Motor neuron (in vitro differentiated cells): ENCODE measurements around the gene MTMR3. TPM values are rescaled to one million over a fixed set of nuclear protein-coding genes. Genes with fewer than 3 reads are reported as not detected.

Experiments used
- ATAC-seq, 8 experiments: fragments of 200-7000 bp; cut with Tn5 transposase; replicated peaks in 6 of 8; 2 replicates each; pipeline ENCODE4 v1.8.0; 2021; ENCODE audit warnings: mild to moderate bottlenecking in 8 of 8, moderate library complexity in 8 of 8
- H3K27ac ChIP-seq, 2 donors: fragments of 250-450 bp; sonication (Bioruptor Pico); 2 replicates each; pipeline ENCODE4 v1.9.0; 2021; ENCODE audit warnings: antibody characterized with exemption in 2 of 2, mild to moderate bottlenecking in 2 of 2, moderate library complexity in 1 of 2
- H3K4me1 ChIP-seq, 2 donors: fragments of 250-450 bp; sonication (Bioruptor Pico); replicated peaks in 1 of 2; 2 replicates each; pipeline ENCODE4 v1.6.1; 2021; ENCODE audit warnings: antibody characterized with exemption in 2 of 2, mild to moderate bottlenecking in 2 of 2, moderate library complexity in 1 of 2
- H3K4me3 ChIP-seq, 5 donors: fragments of 250-450 bp; sonication (Bioruptor Pico); 2 replicates each; pipeline ENCODE4 v1.9.0; 2021; ENCODE audit warnings: antibody characterized with exemption in 5 of 5, mild to moderate bottlenecking in 5 of 5, moderate library complexity in 4 of 5
- WGBS, 10 experiments: fragments of 450-650 bp; shearing (Covaris generic); methylation state at CpG; one replicate each; pipeline ENCODE4 v1.0.0; 2022; 5-methylcytosine and 5-hydroxymethylcytosine counted together
- in situ Hi-C, 9 experiments: fragments of 400-800 bp; cut with MboI; loops; one replicate each; pipeline ENCODE4 v1.15.0; 2021; ENCODE audit warnings: low sequenced_read_pairs in 9 of 9, low pct_unique_long_range_greater_than_20kb in 2 of 9; ENCODE audit not compliant: unreplicated experiment in 9 of 9
- total RNA-seq, 8 experiments: library from RNA; unstranded; fragments of 300-600 nt; gene quantifications; 2 replicates each; pipeline versions ENCODE4 v1.2.3 to v1.2.4, GENCODE V29; 2022

MTMR3 gene
- total RNA-seq, 8 experiments from 2014 or later, result 16.9 to 50.3 (median 21.6) TPM

- WGBS, 10 experiments, result 60 to 100% (median 94%) methylated on average over 1 of the region's 1 CpG; no CpG with 5 or more reads in 6 of the 10 experiments
- Histone ChIP-seq H3K4me3 (no peak overlapping the region), H3K4me1 (no peaks in the 10 kb centered on the region), H3K27ac (no peak overlapping the region)
- peak in 3 of 8 experiments; percentile 49 to 79 (median 58) for ATAC-seq
- in situ Hi-C loops, result no loop called here
Observed at GRCh38 chr22:30062950-30063349, 180.0 kb downstream of the MTMR3 start.

GRCh38 chr22:30064172-30064571, 181.2 kb downstream of the MTMR3 start:
- Histone ChIP-seq H3K4me1 (no peaks in the 10 kb centered on the region), H3K27ac (no peak overlapping the region), H3K4me3 (no peak overlapping the region)
- in situ Hi-C loops, result no loop called here
- no peak for ATAC-seq

- no peak overlapping the region for H3K4me3 ChIP-seq
- 0 to 80% (median 50%) methylated on average over 1 to 2 of the region's 2 CpGs; no CpG with 5 or more reads in 2 of the 10 experiments for WGBS, 10 experiments
- in situ Hi-C loops, result no loop called here
- no peak overlapping the region for H3K27ac ChIP-seq
- no peaks in the 10 kb centered on the region for H3K4me1 ChIP-seq
- no peak for ATAC-seq
Observed at GRCh38 chr22:30073743-30074142, 190.8 kb downstream of the MTMR3 start.

- Histone ChIP-seq H3K4me3 (no peak overlapping the region), H3K4me1 (no peaks in the 10 kb centered on the region), H3K27ac (no peak overlapping the region)
- in situ Hi-C loops, result no loop called here
- no peak for ATAC-seq
- WGBS, 10 experiments, result 14 to 100% (median 54%) methylated on average over 1 to 2 of the region's 3 CpGs; no CpG with 5 or more reads in 3 of the 10 experiments
Observed at GRCh38 chr22:30074147-30074546, 191.2 kb downstream of the MTMR3 start.

GRCh38 chr22:30074994-30075393, 192.0 kb downstream of the MTMR3 start:
- no peak overlapping the region for H3K4me3 ChIP-seq
- no peak for ATAC-seq
- in situ Hi-C loops, result loop anchor here in 3 of 9 experiments (25.0 kb wide), 2 partner anchors 388 to 688 kb away; partner anchors contain the start of gene AP1B1 (in 1 of the 3)
- H3K27ac ChIP-seq, result no peak overlapping the region
- 33 to 100% (median 83%) methylated on average over 1 to 3 of the region's 3 CpGs; no CpG with 5 or more reads in 2 of the 10 experiments for WGBS, 10 experiments
- H3K4me1 ChIP-seq, result no peaks in the 10 kb centered on the region

- no peak overlapping the region for H3K27ac ChIP-seq
- ATAC-seq, result no peak
- 17 to 100% (median 79%) methylated on average over 1 to 3 of the region's 3 CpGs for WGBS, 10 experiments
- H3K4me1 ChIP-seq, result peaks cover 0 to 3% of the 10 kb centered on the region in 2 donors
- H3K4me3 ChIP-seq, result no peak overlapping the region
- in situ Hi-C loops, result loop anchor here in 3 of 9 experiments (25.0 kb wide), 2 partner anchors 390 to 690 kb away; partner anchors contain the start of gene AP1B1 (in 1 of the 3)
Observed at GRCh38 chr22:30077279-30077880, 194.4 kb downstream of the MTMR3 start.

GRCh38 chr22:30078320-30079311, 195.6 kb downstream of the MTMR3 start:
- ATAC-seq, result no peak
- in situ Hi-C loops, result loop anchor here in 3 of 9 experiments (25.0 kb wide), 2 partner anchors 391 to 691 kb away; partner anchors contain the start of gene AP1B1 (in 1 of the 3)
- 59 to 89% (median 85%) methylated on average over 4 to 9 of the region's 10 CpGs for WGBS, 10 experiments
- H3K4me3 ChIP-seq, result no peak overlapping the region
- peaks cover 0 to 3% of the 10 kb centered on the region in 2 donors for H3K4me1 ChIP-seq
- H3K27ac ChIP-seq, result no peak overlapping the region

- 20 to 57% (median 26%) methylated on average over 5 to 11 of the region's 53 CpGs; no CpG with 5 or more reads in 5 of the 10 experiments for WGBS, 10 experiments
- Histone ChIP-seq H3K4me3 (peak within 1 kb of the TSS in 1 of 5 donors; percentile 11), H3K27ac (no peak within 1 kb of the TSS), H3K4me1 (peaks cover 0 to 3% of the 10 kb centered on the region in 2 donors)
- peak; percentile 59 to 100 (median 97) for ATAC-seq
- in situ Hi-C loops, result loop anchor here in 3 of 9 experiments (25.0 kb wide), 2 partner anchors 393 to 693 kb away; partner anchors contain the start of gene AP1B1 (in 1 of the 3)
Observed at GRCh38 chr22:30079952-30080533, 197.1 kb downstream of the MTMR3 start, which contains the start of gene HORMAD2. Gene HORMAD2 (plus strand): TSS chr22:30080464. CDS start chr22:30093953, 13,489 bp downstream.

Other genes starting within 250 kb of the MTMR3 start
- gene CABP7, start 163.2 kb upstream of the MTMR3 start, total RNA-seq, result 1 to 10 TPM in 4 of 8 experiments, under 1 TPM in 4; 0.13 to 3.4 (median 1.0) TPM
- gene ZMAT5, start 116.2 kb upstream of the MTMR3 start, total RNA-seq, result 10 to 100 TPM; 16.7 to 36.2 (median 26.5) TPM
- 100 to 1,000 TPM; 159 to 223 (median 194) TPM for gene UQCR10, start 115.8 kb upstream of the MTMR3 start, total RNA-seq
- 10 to 100 TPM; 17.8 to 70.7 (median 35.2) TPM for gene ASCC2, start 44.9 kb upstream of the MTMR3 start, total RNA-seq
- under 1 TPM in 3 of 8 experiments, not detected in 5; 0.11 to 0.23 (median 0.13) TPM for gene HORMAD2, start 197.3 kb downstream of the MTMR3 start, total RNA-seq